A673 (cell line): ENCODE data around the gene CFAP126.

Source experiments
- EZH2 ChIP-seq: fragments of 200-600 bp; sonication (generic); IDR thresholded peaks from 2 replicates; pipeline ENCODE4 v1.6.1; 2017; ENCODE audit warnings: borderline replicate concordance, low read depth, mild to moderate bottlenecking, mixed read lengths, antibody characterized with exemption, low read length; ENCODE audit not compliant: poor library complexity, severe bottlenecking
- TF ChIP-seq, protein P1 (sequence below): fragments of 300-800, 200-600 bp; sonication (generic); conservative IDR thresholded peaks from 2 replicates; pipeline ENCODE4 v1.5.1; 2017; ENCODE audit warnings: low read depth, mild to moderate bottlenecking, antibody characterized with exemption, low read length, moderate library complexity, mixed read lengths

DNA sequence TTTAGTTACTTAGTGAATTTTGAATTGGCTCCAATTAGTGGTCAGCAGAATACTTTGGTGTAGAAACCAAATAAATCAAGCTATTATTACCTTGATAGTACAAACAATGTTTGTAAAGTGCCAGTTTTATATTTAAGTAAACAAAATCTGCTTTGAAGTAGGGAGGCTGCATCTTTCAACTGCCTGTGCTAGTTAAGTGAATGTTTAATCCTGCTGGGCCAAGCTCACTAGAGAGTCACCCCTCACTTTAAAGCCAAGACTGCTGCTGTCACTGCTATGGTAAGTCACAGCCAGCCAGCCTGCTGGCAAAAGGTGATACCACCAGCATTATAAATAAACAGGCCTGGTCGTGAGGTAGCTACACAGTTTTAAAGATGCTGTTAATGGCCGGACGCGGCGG lies 10.3 kb upstream of the CFAP126 start:
- TF ChIP-seq, protein P1, sequence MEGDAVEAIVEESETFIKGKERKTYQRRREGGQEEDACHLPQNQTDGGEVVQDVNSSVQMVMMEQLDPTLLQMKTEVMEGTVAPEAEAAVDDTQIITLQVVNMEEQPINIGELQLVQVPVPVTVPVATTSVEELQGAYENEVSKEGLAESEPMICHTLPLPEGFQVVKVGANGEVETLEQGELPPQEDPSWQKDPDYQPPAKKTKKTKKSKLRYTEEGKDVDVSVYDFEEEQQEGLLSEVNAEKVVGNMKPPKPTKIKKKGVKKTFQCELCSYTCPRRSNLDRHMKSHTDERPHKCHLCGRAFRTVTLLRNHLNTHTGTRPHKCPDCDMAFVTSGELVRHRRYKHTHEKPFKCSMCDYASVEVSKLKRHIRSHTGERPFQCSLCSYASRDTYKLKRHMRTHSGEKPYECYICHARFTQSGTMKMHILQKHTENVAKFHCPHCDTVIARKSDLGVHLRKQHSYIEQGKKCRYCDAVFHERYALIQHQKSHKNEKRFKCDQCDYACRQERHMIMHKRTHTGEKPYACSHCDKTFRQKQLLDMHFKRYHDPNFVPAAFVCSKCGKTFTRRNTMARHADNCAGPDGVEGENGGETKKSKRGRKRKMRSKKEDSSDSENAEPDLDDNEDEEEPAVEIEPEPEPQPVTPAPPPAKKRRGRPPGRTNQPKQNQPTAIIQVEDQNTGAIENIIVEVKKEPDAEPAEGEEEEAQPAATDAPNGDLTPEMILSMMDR = no peak
- TF ChIP-seq EZH2 = no peak
